Activated gamma-delta T cell (primary cell): Measurements from ENCODE around the gene C1QBP.
"Not testable (repeated sequence)": the region's sequence is repeated elsewhere in the genome, so short reads cannot be mapped to it uniquely, and the experiment has no call there.

Experiments used
- DNase-seq: peaks from one replicate; lab custom pipeline; 2025; lab: John Stamatoyannopoulos, UW

The C1QBP gene

GRCh38 chr17:5431949-5432556, 6.9 kb downstream of the C1QBP start:
- no peak for DNase-seq

- not testable (repeated sequence) for DNase-seq
Observed at GRCh38 chr17:5431234-5431633, 7.7 kb downstream of the C1QBP start.

- DNase-seq = no peak
Observed at GRCh38 chr17:5430413-5430999, 8.4 kb downstream of the C1QBP start.

GRCh38 chr17:5429191-5429887, 9.6 kb downstream of the C1QBP start:
- DNase-seq = no peak

- no peak for DNase-seq
Observed at GRCh38 chr17:5425826-5426225, 13.1 kb downstream of the C1QBP start.

- no peak for DNase-seq
Observed at GRCh38 chr17:5424909-5425308, 14.0 kb downstream of the C1QBP start.

- DNase-seq = no peak
Observed at GRCh38 chr17:5422505-5422904, 16.4 kb downstream of the C1QBP start.

GRCh38 chr17:5419959-5420653, 18.8 kb downstream of the C1QBP start, which contains the start of gene RPAIN:
TSS of gene RPAIN (plus strand) at chr17:5420182. CDS start at chr17:5420211, 29 bp downstream.
- DNase-seq = peak; percentile 52

GRCh38 chr17:5419356-5419958, 19.5 kb downstream of the C1QBP start, which contains the start of gene NUP88:
TSS of gene NUP88 (minus strand) at chr17:5419662. CDS start at chr17:5419650, 12 bp downstream.
- DNase-seq = peak; percentile 95

- DNase-seq = no peak
Observed at GRCh38 chr17:5418858-5419355, 20.0 kb downstream of the C1QBP start.

- no peak for DNase-seq
Observed at GRCh38 chr17:5416901-5417300, 22.1 kb downstream of the C1QBP start.

GRCh38 chr17:5413682-5414081, 25.3 kb downstream of the C1QBP start:
- DNase-seq = no peak

- DNase-seq = no peak
Observed at GRCh38 chr17:5410594-5411272, 28.2 kb downstream of the C1QBP start.

GRCh38 chr17:5408186-5408585, 30.8 kb downstream of the C1QBP start:
- no peak for DNase-seq

GRCh38 chr17:5405400-5405799, 33.6 kb downstream of the C1QBP start:
- no peak for DNase-seq

GRCh38 chr17:5399767-5400166, 39.2 kb downstream of the C1QBP start:
- no peak for DNase-seq

- no peak for DNase-seq
Observed at GRCh38 chr17:5396612-5397011, 42.3 kb downstream of the C1QBP start.

- no peak for DNase-seq
Observed at GRCh38 chr17:5391678-5392077, 47.3 kb downstream of the C1QBP start.
